Neural cell (in vitro differentiated cells): ENCODE measurements around the gene RAI1.

ENCODE experiments used
- EP300 ChIP-seq: fragments of 450-650 bp; conservative IDR thresholded peaks from 2 replicates; pipeline ENCODE4 v1.6.1; 2014; ENCODE audit warnings: antibody characterized with exemption, mild to moderate bottlenecking, moderate library complexity; ENCODE audit not compliant: poor library complexity, severe bottlenecking
- EZH2 ChIP-seq: fragments of 200-600, 300-800 bp; shearing (Covaris generic), sonication (generic); IDR thresholded peaks from 2 replicates; pipeline ENCODE4 v1.6.1; 2014; ENCODE audit warnings: antibody characterized with exemption, low read length, borderline replicate concordance, mild to moderate bottlenecking; ENCODE audit not compliant: insufficient read depth, poor library complexity, severe bottlenecking
- MXI1 ChIP-seq: fragments of 450-650 bp; conservative IDR thresholded peaks from 2 replicates; pipeline ENCODE4 v1.6.1; 2014; ENCODE audit warnings: antibody characterized with exemption, mild to moderate bottlenecking; ENCODE audit not compliant: poor library complexity, severe bottlenecking
- POLR2AphosphoS5 ChIP-seq: IDR thresholded peaks from 2 replicates; pipeline ENCODE4 v1.6.1; 2012
- RAD21 ChIP-seq: fragments of 450-650 bp; conservative IDR thresholded peaks from 2 replicates; pipeline ENCODE4 v1.6.1; 2014; ENCODE audit warnings: antibody characterized with exemption, mild to moderate bottlenecking, moderate library complexity
- SMC3 ChIP-seq: fragments of 450-650 bp; conservative IDR thresholded peaks from 2 replicates; pipeline ENCODE4 v1.6.1; 2014; ENCODE audit warnings: antibody characterized with exemption, mild to moderate bottlenecking, moderate library complexity; ENCODE audit not compliant: poor library complexity
- TAF1 ChIP-seq: IDR thresholded peaks from 2 replicates; pipeline ENCODE4 v1.6.1; 2012; ENCODE audit warnings: low read depth
- TF ChIP-seq, protein P1 (sequence below): fragments of 450-650 bp; IDR thresholded peaks from 2 replicates; pipeline ENCODE4 v1.5.1; 2014; ENCODE audit warnings: antibody characterized with exemption, mild to moderate bottlenecking, moderate library complexity; ENCODE audit not compliant: poor library complexity, severe bottlenecking
- TF ChIP-seq, protein P2 (sequence below): IDR thresholded peaks from 2 replicates; pipeline ENCODE4 v1.6.1; 2012; ENCODE audit warnings: borderline replicate concordance

DNA sequence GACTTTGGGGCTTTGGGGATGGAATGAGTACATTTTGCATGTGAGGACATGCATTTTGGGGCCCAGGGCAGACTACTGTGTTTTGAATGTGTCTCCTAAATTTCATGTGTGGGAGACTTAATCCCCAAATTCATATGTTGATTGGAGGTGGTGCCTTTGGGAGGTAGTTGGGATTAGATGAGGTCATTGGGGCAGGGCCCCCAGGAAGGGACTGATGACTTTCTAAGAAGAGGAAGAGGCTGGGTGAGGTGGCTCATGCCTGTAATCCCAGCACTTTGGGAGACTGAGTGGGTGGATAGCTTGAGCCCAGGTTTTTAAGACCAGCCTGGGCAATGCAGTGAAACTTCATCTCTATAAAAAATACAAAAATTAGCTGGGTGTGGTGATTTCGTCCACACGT, 42.8 kb upstream of the RAI1 start:
- TF ChIP-seq EP300 (no peak), TAF1 (no peak), RAD21 (no peak), EZH2 (no peak), SMC3 (no peak), POLR2AphosphoS5 (no peak), MXI1 (no peak)
- TF ChIP-seq, protein P1, sequence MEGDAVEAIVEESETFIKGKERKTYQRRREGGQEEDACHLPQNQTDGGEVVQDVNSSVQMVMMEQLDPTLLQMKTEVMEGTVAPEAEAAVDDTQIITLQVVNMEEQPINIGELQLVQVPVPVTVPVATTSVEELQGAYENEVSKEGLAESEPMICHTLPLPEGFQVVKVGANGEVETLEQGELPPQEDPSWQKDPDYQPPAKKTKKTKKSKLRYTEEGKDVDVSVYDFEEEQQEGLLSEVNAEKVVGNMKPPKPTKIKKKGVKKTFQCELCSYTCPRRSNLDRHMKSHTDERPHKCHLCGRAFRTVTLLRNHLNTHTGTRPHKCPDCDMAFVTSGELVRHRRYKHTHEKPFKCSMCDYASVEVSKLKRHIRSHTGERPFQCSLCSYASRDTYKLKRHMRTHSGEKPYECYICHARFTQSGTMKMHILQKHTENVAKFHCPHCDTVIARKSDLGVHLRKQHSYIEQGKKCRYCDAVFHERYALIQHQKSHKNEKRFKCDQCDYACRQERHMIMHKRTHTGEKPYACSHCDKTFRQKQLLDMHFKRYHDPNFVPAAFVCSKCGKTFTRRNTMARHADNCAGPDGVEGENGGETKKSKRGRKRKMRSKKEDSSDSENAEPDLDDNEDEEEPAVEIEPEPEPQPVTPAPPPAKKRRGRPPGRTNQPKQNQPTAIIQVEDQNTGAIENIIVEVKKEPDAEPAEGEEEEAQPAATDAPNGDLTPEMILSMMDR: no peak
- TF ChIP-seq, protein P2, sequence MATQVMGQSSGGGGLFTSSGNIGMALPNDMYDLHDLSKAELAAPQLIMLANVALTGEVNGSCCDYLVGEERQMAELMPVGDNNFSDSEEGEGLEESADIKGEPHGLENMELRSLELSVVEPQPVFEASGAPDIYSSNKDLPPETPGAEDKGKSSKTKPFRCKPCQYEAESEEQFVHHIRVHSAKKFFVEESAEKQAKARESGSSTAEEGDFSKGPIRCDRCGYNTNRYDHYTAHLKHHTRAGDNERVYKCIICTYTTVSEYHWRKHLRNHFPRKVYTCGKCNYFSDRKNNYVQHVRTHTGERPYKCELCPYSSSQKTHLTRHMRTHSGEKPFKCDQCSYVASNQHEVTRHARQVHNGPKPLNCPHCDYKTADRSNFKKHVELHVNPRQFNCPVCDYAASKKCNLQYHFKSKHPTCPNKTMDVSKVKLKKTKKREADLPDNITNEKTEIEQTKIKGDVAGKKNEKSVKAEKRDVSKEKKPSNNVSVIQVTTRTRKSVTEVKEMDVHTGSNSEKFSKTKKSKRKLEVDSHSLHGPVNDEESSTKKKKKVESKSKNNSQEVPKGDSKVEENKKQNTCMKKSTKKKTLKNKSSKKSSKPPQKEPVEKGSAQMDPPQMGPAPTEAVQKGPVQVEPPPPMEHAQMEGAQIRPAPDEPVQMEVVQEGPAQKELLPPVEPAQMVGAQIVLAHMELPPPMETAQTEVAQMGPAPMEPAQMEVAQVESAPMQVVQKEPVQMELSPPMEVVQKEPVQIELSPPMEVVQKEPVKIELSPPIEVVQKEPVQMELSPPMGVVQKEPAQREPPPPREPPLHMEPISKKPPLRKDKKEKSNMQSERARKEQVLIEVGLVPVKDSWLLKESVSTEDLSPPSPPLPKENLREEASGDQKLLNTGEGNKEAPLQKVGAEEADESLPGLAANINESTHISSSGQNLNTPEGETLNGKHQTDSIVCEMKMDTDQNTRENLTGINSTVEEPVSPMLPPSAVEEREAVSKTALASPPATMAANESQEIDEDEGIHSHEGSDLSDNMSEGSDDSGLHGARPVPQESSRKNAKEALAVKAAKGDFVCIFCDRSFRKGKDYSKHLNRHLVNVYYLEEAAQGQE: no peak
